ENCODE data around the gene HAUS8. TPM values are rescaled to one million over a fixed set of nuclear protein-coding genes. Genes with fewer than 3 reads are reported as not detected.

HAUS8 gene
- total and polyA plus RNA-seq, 2 of the 13 experiments (the other 11 are each of a cell fraction or from before 2014, with no cell fraction given): 7.8 to 17.5 TPM

DNA sequence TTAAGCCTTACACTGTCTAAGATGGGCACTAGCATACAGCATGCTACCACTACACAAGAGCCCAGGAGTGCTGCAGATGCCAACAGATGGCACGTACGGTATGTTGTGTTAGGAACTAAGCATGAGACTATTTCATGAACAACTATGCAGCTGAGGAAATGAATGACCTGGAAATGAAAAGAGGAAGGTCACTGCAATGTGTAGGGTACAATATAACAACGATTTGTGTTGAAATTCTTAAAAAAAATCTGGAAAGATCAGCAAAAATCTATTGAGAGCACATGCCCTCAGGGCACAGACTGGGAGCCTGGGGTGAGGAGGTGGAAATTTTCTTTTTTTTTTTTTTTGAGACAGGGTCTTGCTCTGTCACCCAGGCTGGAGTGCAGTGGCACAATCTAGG lies 14.4 kb downstream of the HAUS8 start:
- DNase-seq (ENCODE audit: low spot score) (no peak), ATAC-seq (no peak), FAIRE-seq (no peak)
- intact Hi-C loops (cut with micrococcal nuclease; ENCODE audit: unreplicated experiment) (no loop called here), in situ Hi-C loops (cut with HindIII; ENCODE audit: extremely low pct_ligation_motif_present, low pct_unique_long_range_greater_than_20kb) (no loop called here)
- H3K27ac ChIP-seq (ENCODE audit: extremely low read length, insufficient read depth, low read length): no peak overlapping the region
- no peak overlapping the region for H3K4me2 ChIP-seq (ENCODE audit: low read depth, low read length)
- H2AFZ ChIP-seq (ENCODE audit: low read length): no peak overlapping the region
- no peak overlapping the region for H3K4me3 ChIP-seq (replicated peaks in 1 of 3; ENCODE audit: insufficient read depth in 1 of 3, low read depth in 2 of 3, low read length in 3 of 3)
- WGBS (ENCODE audit: low lambda C conversion rate): 95% methylated on average over 3 of the region's 3 CpGs
- no peaks in the 10 kb centered on the region; the same call in 1 of the 2 replicates for H4K20me1 ChIP-seq (ENCODE audit: insufficient read depth, low read length)
- no TSS peak for BruUV-seq (replicated peaks)
- H3K36me3 ChIP-seq (replicated peaks in 1 of 2; ENCODE audit: control insufficient read depth in 1 of 2, insufficient read depth in 2 of 2, low read length in 2 of 2): peaks cover 19 to 46% of the 10 kb centered on the region in 2 experiments; a peak in 4 of 5 replicates
- CTCF ChIA-PET (ENCODE audit: low intra/inter-chr PET ratio, low total read pairs): no interaction called here
- H3K9ac ChIP-seq (ENCODE audit: insufficient read depth, low read depth, low read length): no peak overlapping the region
- H3K79me2 ChIP-seq (ENCODE audit: insufficient read depth, low read length): peaks cover 11% of the 10 kb centered on the region
- H3K9me3 ChIP-seq (ENCODE audit: low read length): peaks cover 4% of the 10 kb centered on the region; the same call in 1 of the 2 replicates
- POLR2A ChIA-PET: no interaction called here
- TF ChIP-seq HNRNPUL1 (IDR thresholded peaks at IDR 0.05; ENCODE audit: low read depth, low read length) (no peak), ZNF660 (CRISPR knock-in tag; IDR thresholded peaks at IDR 0.05; ENCODE audit: borderline replicate concordance, low read depth) (no peak), ZNF350 (CRISPR knock-in tag; IDR thresholded peaks at IDR 0.05; ENCODE audit: borderline replicate concordance, low read depth) (no peak), PTBP1 (IDR thresholded peaks at IDR 0.05; ENCODE audit: low read depth, low read length, poor library complexity, severe bottlenecking) (no peak), ZNF629 (CRISPR knock-in tag; conservative IDR thresholded peaks at IDR 0.05) (no peak), ZNF367 (CRISPR knock-in tag; IDR thresholded peaks at IDR 0.05; ENCODE audit: borderline replicate concordance) (no peak), TCF7L2 (IDR thresholded peaks at IDR 0.05; ENCODE audit: low read depth, low read length) (no peak), ZNF335 (CRISPR knock-in tag; IDR thresholded peaks at IDR 0.05) (no peak)
- TF ChIP-seq, protein P1, sequence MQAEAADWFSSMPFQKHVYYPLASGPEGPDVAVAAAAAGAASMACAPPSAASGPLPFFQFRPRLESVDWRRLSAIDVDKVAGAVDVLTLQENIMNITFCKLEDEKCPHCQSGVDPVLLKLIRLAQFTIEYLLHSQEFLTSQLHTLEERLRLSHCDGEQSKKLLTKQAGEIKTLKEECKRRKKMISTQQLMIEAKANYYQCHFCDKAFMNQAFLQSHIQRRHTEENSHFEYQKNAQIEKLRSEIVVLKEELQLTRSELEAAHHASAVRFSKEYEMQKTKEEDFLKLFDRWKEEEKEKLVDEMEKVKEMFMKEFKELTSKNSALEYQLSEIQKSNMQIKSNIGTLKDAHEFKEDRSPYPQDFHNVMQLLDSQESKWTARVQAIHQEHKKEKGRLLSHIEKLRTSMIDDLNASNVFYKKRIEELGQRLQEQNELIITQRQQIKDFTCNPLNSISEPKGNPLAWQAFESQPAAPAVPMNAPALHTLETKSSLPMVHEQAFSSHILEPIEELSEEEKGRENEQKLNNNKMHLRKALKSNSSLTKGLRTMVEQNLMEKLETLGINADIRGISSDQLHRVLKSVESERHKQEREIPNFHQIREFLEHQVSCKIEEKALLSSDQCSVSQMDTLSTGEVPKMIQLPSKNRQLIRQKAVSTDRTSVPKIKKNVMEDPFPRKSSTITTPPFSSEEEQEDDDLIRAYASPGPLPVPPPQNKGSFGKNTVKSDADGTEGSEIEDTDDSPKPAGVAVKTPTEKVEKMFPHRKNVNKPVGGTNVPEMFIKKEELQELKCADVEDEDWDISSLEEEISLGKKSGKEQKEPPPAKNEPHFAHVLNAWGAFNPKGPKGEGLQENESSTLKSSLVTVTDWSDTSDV (CRISPR knock-in tag; IDR thresholded peaks at IDR 0.05): no peak
- TF ChIP-seq, protein P2, sequence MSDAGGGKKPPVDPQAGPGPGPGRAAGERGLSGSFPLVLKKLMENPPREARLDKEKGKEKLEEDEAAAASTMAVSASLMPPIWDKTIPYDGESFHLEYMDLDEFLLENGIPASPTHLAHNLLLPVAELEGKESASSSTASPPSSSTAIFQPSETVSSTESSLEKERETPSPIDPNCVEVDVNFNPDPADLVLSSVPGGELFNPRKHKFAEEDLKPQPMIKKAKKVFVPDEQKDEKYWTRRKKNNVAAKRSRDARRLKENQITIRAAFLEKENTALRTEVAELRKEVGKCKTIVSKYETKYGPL (CRISPR knock-in tag; IDR thresholded peaks at IDR 0.05): no peak
- no peaks in the 10 kb centered on the region for H3K27me3 ChIP-seq (ENCODE audit: control insufficient read depth in 1 of 2, insufficient read depth in 2 of 2, low read length in 2 of 2)
- H3K4me1 ChIP-seq (ENCODE audit: insufficient read depth, low read length): no peaks in the 10 kb centered on the region

All from HepG2 (cell line).